Ovary (tissue), 9 donors: ENCODE results near the gene DTX4. TPM values are rescaled to one million over a fixed set of nuclear protein-coding genes. Genes with fewer than 3 reads are reported as not detected.

Experiments
- DNase-seq, 5 donors: peaks; one replicate each; pipeline ENCODE4 v3.0.0-alpha.2; 2019 to 2020
- H3K27ac ChIP-seq, 2 donors: fragments of 200-600 bp; one replicate each; pipeline versions ENCODE4 v1.5.1 to v1.8.0; 2019 to 2022
- H3K27me3 ChIP-seq: fragments of 200-600 bp; one replicate; pipeline ENCODE4 v1.8.0; 2022
- H3K36me3 ChIP-seq: fragments of 200-600 bp; sonication (generic); one replicate; pipeline ENCODE4 v1.5.1; 2019
- H3K4me1 ChIP-seq: one replicate; pipeline ENCODE4 v1.8.1; 2013; ENCODE audit warnings: mild to moderate bottlenecking, moderate library complexity; ENCODE audit not compliant: insufficient read depth
- H3K4me3 ChIP-seq: fragments of 200-600 bp; sonication (generic); one replicate; pipeline ENCODE4 v1.5.1; 2017
- H3K9me3 ChIP-seq, 2 donors: fragments of 200-600 bp in 1 of 2; sonication (generic) in 1 of 2; one replicate each; pipeline versions ENCODE4 v1.5.1 to v1.8.1; 2013 to 2019; ENCODE audit warnings: mild to moderate bottlenecking in 1 of 2, moderate library complexity in 1 of 2
- CTCF ChIP-seq, 3 donors: fragments of 450-650 bp in 2 of 3; fragments of 200-600 bp in 1 of 3; IDR thresholded peaks; one replicate each; pipeline versions ENCODE4 v1.5.1 to v1.8.0; 2016 to 2022; ENCODE audit warnings: antibody characterized with exemption in 3 of 3, mild to moderate bottlenecking in 1 of 3
- EP300 ChIP-seq: sonication (generic); formaldehyde crosslinking; IDR thresholded peaks from one replicate; pipeline ENCODE4 v1.6.1; 2017; ENCODE audit warnings: antibody characterized with exemption
- POLR2A ChIP-seq: fragments of 450-650 bp; IDR thresholded peaks from one replicate; pipeline ENCODE4 v1.6.1; 2017; ENCODE audit warnings: antibody characterized with exemption, mild to moderate bottlenecking, moderate library complexity
- WGBS, 3 donors: extraction: QIAGEN DNeasy Blood & Tissue Kit in 1 of 3; methylation state at CpG; one replicate each; pipeline versions ENCODE4 v1.1.5 to v1.1.7; 2013 to 2017; 5-methylcytosine and 5-hydroxymethylcytosine counted together
- intact Hi-C, 4 donors: fragments of 100-400 bp; cut with DNase I; formaldehyde crosslinking; loops; one replicate each; pipeline versions ENCODE4 v1.11.0 to v1.15.1; 2022 to 2023
- polyA plus RNA-seq, 2 donors: library from polyadenylated mRNA; stranded (reverse); fragments of 200-250 nt in 1 of 2; fragments of 350-450 nt in 1 of 2; fragmentation: Illumina TruSeq in 1 of 2; extraction: RNeasy Lipid Tissue Mini Kit (QIAGEN cat#74804) in 1 of 2; gene quantifications; one replicate each; pipeline ENCODE4 v1.2.3, GENCODE V29; 2013 to 2014
- total RNA-seq, 7 donors: library from RNA; depleted of rRNA in 2 of 7; stranded (reverse); fragments of >200 nt in 2 of 7; fragmentation: NEBNext Ultra II Directional in 3 of 7; extraction: Animal tissue kit (Norgen Biotek cat#: 25700) in 3 of 7; gene quantifications; one replicate each; pipeline versions ENCODE4 v1.1.0 to v1.2.4, GENCODE V29; 2016 to 2023
- donor health status: DM: no; HTN: no; CAD: no; lungs with moderate emphysema.
- donor health status: DM: no; HTN: no; CAD: no.
- donor health status: Bipolar disorder and iron deficiency.
- donor health status: DM: yes; HTN: yes; CAD: no.
- donor health status: DM: no; HTN: no; CAD: no.
- donor health status: DM: yes; HTN: yes; CAD: no.

The DTX4 gene
- total and polyA plus RNA-seq, 9 donors, result 6.1 to 21.5 (median 16.9) TPM

GRCh38 chr11:59180168-59180776 lies 8.3 kb downstream of the DTX4 start:
- Histone ChIP-seq H3K9me3 (no peaks in the 10 kb centered on the region), H3K27me3 (no peaks in the 10 kb centered on the region), H3K4me3 (no peak overlapping the region), H3K27ac (no peak overlapping the region), H3K4me1 (peaks cover 26% of the 10 kb centered on the region), H3K36me3 (no peaks in the 10 kb centered on the region)
- WGBS, 3 donors, result 82 to 92% (median 89%) methylated on average over 2 of the region's 2 CpGs
- intact Hi-C loops, result no loop called here
- no peak for DNase-seq
- TF ChIP-seq EP300 (no peak), CTCF (IDR thresholded peaks at IDR 0.05) (no peak), POLR2A (no peak)

GRCh38 chr11:59180907-59181306 lies 9.0 kb downstream of the DTX4 start:
- no peaks in the 10 kb centered on the region for H3K27me3 ChIP-seq
- intact Hi-C loops, result no loop called here

DNA sequence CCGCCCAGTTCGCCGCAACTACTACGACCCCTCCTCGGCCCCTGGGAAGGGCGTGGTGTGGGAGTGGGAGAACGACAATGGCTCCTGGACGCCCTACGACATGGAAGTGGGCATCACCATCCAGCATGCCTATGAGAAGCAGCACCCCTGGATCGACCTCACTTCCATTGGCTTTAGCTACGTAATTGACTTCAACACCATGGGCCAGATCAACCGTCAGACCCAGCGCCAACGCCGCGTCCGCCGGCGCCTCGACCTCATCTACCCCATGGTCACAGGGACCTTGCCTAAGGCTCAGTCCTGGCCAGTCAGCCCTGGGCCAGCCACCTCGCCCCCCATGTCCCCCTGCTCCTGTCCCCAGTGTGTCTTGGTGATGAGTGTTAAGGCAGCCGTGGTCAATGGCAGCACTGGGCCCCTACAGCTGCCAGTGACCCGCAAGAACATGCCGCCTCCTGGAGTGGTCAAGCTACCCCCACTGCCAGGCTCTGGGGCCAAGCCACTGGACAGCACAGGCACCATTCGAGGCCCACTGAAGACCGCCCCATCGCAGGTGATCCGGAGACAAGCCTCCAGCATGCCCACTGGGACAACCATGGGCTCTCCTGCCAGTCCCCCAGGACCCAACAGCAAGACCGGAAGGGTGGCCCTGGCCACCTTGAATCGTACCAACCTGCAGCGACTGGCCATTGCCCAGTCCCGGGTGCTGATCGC lies 10.0 kb downstream of the DTX4 start:
- Histone ChIP-seq H3K4me3 (no peak overlapping the region), H3K9me3 (no peaks in the 10 kb centered on the region), H3K36me3 (no peaks in the 10 kb centered on the region), H3K27ac (no peak overlapping the region), H3K4me1 (peaks cover 28% of the 10 kb centered on the region), H3K27me3 (no peaks in the 10 kb centered on the region)
- 92 to 98% (median 95%) methylated on average over 27 to 33 of the region's 33 CpGs for WGBS, 3 donors
- intact Hi-C loops, result no loop called here
- TF ChIP-seq EP300 (no peak), CTCF (IDR thresholded peaks at IDR 0.05) (no peak), POLR2A (no peak)
- DNase-seq, result no peak

More at GRCh38 chr11:59180907-59181306, 9.0 kb downstream of the DTX4 start:
- Histone ChIP-seq H3K4me3 (no peak overlapping the region), H3K9me3 (no peaks in the 10 kb centered on the region), H3K36me3 (no peaks in the 10 kb centered on the region), H3K4me1 (peaks cover 28% of the 10 kb centered on the region), H3K27ac (no peak overlapping the region)
- no peak for DNase-seq
- TF ChIP-seq CTCF (IDR thresholded peaks at IDR 0.05) (no peak), POLR2A (no peak), EP300 (no peak)
- 94 to 99% (median 97%) methylated on average over 2 of the region's 2 CpGs for WGBS, 3 donors

GRCh38 chr11:59182457-59183151 lies 10.7 kb downstream of the DTX4 start:
- intact Hi-C loops, result no loop called here
- TF ChIP-seq EP300, result no peak
- no peak for TF ChIP-seq CTCF (IDR thresholded peaks at IDR 0.05)
- no peak for TF ChIP-seq POLR2A
- Histone ChIP-seq H3K27ac (no peak overlapping the region), H3K36me3 (no peaks in the 10 kb centered on the region), H3K27me3 (no peaks in the 10 kb centered on the region), H3K4me1 (peaks cover 29% of the 10 kb centered on the region), H3K9me3 (no peaks in the 10 kb centered on the region), H3K4me3 (no peak overlapping the region)
- 86 to 98% (median 95%) methylated on average over 4 of the region's 4 CpGs for WGBS, 3 donors
- no peak for DNase-seq
